NCI-H1436 (cell line): ENCODE data around the gene MAP6.

ENCODE experiments used
- DNase-seq: peaks from one replicate; lab custom pipeline; 2025; lab: John Stamatoyannopoulos, UW

Gene MAP6

DNA sequence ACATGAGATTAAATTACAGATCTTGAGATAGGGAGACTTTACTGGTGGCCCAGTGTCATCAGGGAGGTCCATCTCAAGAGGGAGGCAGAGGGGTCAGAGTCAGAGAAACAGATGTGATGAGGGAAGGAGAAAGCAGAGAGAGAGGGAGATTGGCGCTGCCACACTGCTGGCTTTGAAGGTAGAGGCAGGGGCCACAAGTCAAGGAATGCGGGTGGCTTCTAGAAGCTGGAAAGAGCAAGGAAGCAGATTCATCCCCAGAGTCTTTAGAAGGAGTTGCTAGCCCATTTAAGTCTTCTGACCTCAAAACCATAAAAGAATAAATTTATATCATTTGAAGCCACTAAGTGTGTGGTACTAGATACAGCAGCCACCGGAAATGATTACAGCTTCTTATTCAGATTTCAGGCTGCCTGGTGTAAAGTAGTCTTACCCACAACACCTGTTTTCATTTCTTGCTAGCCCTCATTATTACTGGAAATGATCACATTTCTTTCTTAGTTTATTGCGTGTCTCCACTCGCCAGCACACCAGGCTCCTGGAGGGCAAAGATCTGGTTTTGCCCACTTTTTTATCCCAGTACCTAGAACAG lies 119.4 kb downstream of the MAP6 start:
- DNase-seq: no peak

DNA sequence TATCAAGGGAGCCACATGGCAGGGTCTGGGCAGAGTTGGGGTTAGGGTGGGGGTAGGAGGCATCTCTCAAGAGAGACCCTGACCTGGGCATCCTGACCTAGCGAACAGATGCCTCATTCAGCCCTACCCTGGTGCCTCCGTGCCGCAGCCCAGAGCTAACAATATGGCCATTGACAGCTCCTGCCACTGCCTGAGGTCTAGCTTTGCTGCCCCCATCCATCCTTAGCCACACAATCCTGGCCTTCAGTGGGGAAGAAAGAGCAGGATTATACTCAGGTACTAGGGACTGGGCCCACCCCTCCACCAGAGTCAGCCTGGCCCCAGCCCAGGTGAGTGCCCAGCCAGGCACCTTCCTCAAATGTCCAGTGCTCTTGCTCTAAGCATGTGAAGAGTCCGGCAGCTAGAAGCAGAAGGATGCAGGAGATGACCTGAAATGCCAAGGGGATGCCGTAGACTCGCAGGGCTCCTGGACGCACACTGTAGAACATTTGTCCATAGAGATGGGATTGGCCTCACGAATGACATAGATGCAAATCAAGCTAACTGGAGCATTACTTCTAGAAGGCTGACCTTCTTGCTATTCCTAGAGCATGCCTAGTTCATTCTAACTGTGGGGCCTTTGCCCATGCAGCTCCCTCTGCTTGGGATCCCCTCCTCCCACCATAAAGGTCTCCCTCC lies 120.1 kb downstream of the MAP6 start:
- no peak for DNase-seq

DNA sequence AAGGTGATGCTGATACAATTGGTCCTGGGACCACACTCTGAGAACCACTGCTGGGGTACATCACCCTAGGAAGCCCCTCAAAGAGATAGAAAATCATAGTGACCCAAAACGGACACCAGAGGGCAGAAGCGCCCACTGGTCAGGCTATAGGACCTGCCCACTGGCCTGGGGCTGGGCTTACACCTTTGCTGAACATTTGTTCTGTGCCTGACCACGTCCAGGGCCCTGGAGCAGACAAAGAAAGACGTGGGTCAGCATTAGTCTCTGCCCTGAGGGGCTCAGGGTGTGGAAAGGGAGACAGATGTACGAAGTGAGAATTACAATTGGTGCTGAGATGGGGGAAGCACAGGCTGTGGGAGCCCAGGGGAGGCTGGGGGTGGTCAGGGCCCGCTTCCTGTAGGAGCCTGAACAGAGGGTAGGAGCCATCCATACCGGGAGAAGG lies 121.2 kb downstream of the MAP6 start:
- DNase-seq: peak; percentile 25

DNA sequence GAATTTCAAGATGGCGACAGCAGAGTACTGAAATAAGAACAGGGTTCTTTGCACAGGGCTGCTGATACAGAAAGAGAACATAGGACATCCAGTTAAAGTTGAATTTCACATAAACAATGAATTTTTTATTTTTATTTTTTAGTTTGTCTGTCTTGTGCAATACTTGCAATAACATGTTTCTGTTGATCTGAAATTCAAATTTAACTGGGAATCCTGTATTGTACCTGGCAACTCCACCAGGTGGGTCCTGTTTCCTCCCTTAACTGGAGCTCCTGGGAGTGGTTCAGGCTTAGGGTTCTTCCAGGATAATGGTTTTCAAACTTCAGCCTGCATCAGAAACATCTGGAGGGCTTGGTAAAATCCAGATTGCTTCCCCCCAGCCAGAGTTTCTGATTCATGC lies 121.7 kb downstream of the MAP6 start:
- no peak for DNase-seq

DNA sequence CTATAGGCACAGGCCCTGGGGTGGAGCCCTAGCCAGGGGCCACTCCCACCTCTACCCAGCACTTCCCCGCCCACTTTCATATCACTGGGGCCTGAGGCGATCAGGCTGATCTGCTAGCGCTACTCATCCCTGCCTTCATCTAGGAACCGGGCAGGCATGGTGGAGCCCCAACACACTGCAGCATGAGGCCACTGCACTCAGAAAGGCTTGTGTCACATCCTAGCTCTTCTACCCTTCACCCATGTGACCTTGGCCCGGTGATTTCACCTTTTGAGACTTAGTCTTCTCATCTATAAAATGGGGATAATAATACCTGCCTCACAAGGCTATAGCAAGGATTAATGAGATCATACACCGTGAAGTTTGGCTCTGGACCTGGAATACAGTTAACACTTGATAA lies 125.0 kb downstream of the MAP6 start:
- DNase-seq: no peak

DNA sequence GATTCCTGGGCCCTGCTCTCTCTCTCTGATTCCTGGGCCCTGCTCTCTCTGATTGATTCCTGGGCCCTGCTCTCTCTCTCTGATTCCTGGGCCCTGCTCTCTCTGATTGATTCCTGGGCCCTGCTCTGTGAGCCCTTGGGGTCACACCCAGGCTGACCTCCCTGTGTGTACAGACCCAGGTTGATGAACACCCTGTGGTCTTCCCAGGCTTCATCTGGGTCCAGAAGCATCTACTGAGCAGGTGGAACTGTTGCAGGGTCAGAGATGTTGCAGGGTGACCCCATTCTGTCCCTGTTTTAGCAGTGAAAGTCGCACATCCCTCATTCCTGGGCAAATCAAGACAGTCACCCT lies 126.8 kb downstream of the MAP6 start:
- no peak for DNase-seq

DNA sequence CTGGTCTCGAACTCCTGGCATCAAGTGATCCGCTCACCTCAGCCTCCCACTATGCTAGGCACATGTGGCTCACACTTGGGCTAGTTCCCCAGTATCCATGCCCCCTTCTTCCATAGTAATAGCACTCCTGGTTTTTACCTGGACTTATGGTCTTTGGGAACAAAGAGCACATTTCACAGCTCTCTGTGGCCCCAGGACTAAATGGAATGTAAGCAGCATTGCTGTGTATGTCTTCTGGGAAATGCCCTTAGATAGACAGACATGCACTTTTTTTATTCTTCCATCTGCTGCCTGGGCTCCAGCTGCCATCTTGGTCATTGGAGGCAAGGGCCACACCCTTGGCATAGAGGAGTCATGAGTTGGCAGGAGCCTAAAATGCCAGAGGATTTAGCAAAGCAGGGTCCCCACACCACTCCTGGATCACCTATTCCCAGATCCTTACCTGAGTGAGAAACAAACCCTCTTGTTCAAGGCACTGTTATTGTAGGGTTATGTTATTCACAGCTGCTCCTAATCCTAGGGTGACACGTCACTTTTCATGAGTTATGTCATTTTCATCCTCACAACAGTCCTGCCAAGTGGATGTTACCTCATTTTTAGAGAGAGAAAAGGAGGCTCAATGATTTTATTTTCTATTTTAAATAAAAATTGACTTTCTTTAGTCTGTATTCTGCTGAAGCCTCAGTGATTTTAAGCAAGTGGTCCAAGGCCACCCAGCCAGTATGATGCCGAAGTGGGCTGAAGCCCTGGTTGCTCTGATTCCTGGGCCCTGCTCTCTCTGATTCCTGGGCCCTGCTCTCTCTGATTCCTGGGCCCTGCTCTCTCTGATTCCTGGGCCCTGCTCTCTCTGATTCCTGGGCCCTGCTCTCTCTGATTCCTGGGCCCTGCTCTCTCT lies 127.4 kb downstream of the MAP6 start:
- no peak for DNase-seq

DNA sequence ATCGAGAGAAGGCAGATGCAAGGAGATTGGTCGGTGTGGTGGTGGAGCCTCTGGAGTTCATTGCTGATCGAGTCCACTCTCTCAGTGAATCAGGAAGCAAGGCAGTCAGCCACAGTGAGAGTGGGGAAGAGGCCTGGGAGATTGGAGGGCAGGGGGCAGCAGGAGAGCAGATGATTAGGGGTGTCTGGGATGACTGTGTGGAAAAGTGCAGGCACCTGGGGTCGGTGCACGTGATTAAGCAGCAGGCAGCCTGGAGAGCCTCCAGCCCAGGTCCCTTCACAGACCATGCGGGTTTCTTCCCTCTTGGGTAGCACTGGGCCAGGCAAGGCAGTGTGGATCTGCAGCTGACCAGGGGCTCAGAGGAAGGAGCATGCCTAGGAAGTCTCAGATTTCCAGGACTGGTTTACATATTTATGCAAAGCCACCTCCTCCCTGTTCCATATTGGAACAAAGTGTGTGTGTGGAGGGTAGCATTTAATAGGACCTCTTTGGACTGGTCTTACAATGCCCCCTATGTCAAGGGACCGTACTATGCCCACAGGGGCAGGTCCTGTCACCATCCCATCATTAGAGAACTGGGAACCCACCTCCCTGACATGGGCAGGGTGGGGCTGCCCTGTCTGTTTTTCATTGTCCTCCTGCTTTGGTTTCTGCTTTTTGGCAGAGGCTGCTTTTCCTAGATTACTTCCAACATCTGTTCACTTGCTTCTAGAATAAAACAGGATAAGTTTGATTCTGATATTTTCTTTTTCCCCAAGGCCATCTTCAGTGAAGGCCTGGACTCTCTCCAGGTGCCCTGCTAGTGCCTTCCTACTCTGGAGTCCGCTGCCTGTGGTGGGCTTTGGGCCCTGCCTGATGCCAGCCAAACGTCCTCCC lies 129.1 kb downstream of the MAP6 start:
- no peak for DNase-seq

DNA sequence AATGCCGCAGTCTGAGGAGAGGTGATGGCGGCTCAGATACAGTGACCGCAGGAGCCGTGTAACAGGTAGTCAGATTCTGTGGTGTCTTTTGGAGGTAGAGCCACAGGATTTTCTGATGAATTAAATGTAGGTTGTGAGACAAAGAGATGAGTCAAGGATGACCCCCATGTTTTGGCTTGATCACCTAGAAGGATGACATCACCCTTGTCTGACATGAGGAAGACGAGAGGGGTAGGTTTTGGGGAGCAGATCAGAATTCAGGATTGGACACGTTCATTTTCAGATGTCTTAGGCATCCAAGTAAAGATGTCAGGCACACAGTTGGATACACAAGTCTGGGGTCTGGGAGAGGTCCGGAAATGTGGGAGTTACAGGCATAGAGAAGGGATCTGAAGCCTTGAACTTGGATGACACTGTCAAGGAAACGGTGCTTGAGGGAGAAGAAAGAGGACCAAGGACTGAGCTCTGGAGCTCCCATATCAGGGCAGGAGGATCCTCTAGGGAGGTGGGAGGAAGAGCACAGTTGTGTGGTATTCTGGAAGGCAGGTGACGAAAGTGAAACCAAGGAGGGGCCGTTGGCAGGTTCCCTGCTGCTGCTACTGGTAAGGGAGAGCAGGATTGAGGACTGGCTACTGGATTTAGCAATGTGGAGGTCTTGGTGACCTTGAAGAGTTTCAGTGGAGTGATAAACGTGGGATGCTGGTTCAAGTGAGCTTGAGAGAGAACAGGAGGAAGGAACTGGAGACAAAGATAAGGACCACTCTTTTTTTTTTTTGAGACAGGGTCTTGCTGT lies 130.5 kb downstream of the MAP6 start:
- no peak for DNase-seq

DNA sequence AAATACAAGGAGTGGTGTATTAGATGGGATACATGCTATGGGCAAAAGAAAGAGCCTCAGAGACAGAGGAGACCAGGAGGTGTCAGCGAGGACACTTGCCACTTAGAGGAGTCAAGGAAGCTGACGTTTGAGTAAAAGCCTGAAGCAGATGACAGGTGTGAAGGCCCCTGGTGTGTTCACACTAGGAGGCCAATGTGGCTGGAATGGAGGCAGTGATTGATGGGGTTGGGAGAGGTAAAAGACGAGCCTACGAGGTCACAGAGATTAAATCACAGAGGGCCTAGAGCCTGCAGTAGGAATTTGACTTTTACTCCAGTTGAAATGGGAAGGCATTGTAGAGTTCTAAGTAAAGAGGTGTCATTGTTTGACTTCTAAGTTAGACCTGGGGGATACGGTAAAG lies 131.1 kb downstream of the MAP6 start:
- no peak for DNase-seq
